Stimulated activated effector memory CD8-positive, alpha-beta T cell treated with anti-CD3 and anti-CD28 coated beads, Interleukin-12 subunit alpha, Interleukin-12 subunit beta, amount 100 ng/mL, for 72 hours (primary cell): Measurements from ENCODE around the gene NF2.
A peak's percentile ranks its signal among the peaks of the same experiment; 100 is the strongest.

Source experiments
- ATAC-seq: fragments of 150-1000 bp; cut with Tn5 transposase; 2 replicates; pipeline ENCODE4 v1.10.0; 2021
- DNase-seq, 2 donors: peaks; one replicate each; pipeline ENCODE4 v3.0.0; 2021 to 2022; ENCODE audit warnings: low spot score in 2 of 2
- H3K27ac Mint-ChIP-seq: one replicate; pipeline ENCODE4 v1.8.0; 2022; ENCODE audit warnings: mild to moderate bottlenecking, mixed read lengths
- H3K36me3 Mint-ChIP-seq: one replicate; pipeline ENCODE4 v1.8.0; 2022; ENCODE audit warnings: mild to moderate bottlenecking, mixed read lengths
- H3K4me1 Mint-ChIP-seq: one replicate; pipeline ENCODE4 v1.8.0; 2022; ENCODE audit warnings: mixed read lengths
- H3K4me3 Mint-ChIP-seq: one replicate; pipeline ENCODE4 v1.8.0; 2022; ENCODE audit warnings: mild to moderate bottlenecking, mixed read lengths
- H3K9me3 Mint-ChIP-seq: one replicate; pipeline ENCODE4 v1.8.0; 2022; ENCODE audit warnings: mixed read lengths

The NF2 gene

DNA sequence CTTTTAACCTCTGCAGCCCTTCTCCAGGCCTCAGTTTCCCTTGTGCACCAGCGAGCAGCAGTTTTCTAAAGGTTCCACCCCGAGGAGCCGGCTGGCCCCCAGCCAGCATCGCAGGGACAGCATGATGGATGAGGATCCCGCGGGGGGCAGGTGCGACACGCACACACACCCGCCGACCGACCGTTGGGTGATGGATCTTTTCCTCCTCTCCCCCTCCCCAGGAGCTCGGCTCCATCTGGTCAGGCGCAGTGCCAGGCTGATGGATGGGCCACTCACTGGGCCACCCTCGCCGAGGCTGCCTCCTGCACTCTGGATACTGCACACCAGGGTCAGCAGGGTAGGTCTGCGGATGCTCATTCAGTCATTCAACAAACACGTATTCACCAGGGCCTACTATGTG is 103.6 kb downstream of the NF2 start:
- Mint-ChIP-seq H3K9me3 (no peaks in the 10 kb centered on the region), H3K36me3 (peaks cover 1% of the 10 kb centered on the region), H3K27ac (no peak overlapping the region), H3K4me3 (no peak overlapping the region), H3K4me1 (no peaks in the 10 kb centered on the region)
- no peak for DNase-seq
- ATAC-seq, result no peak

DNA sequence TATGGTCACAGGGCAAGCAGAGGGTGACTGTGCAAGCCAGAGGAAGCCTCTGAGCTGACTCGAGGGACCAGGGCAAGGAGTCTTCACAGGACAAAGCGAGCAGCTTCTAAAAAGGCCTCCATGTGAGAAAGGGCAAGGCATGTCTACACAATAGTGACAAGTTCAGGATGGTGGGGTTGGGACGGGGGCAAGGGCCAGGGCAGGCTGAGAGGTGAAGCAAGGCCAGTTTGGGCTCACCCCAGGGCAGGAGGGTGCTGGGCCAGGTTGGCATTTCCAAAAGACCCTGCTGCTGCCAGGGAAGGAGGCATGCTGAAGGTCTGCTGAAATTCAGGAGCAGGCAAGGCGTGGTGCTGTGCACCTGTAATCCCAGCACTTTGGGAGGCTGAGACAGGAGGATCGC is 104.0 kb downstream of the NF2 start:
- DNase-seq (no peak), ATAC-seq (no peak)
- no peaks in the 10 kb centered on the region for H3K36me3 Mint-ChIP-seq
- no peaks in the 10 kb centered on the region for H3K4me1 Mint-ChIP-seq
- no peak overlapping the region for H3K4me3 Mint-ChIP-seq
- H3K9me3 Mint-ChIP-seq, result no peaks in the 10 kb centered on the region
- H3K27ac Mint-ChIP-seq, result no peak overlapping the region

DNA sequence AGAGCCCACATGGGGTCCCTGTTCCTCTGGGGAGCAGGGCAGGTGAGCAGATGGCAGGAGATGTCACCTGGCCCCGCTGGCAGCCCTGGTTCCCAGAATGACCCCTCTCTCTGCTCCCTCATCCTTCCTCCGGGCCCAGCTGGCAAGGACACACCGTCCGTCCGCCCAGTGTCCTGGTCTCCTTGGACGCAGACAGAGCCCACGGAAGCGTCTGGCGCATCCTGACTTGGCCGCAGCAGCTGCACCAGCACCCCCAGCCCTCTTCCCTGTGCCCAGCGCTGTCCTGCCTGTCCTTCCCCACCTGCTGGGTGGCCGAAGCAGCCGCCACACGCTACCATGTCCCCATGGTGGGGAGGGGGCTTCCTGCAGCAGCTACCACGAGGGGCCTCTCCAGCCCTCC is 106.8 kb downstream of the NF2 start:
- H3K4me3 Mint-ChIP-seq, result no peak overlapping the region
- ATAC-seq, result no peak
- no peak for DNase-seq
- no peaks in the 10 kb centered on the region for H3K9me3 Mint-ChIP-seq
- H3K36me3 Mint-ChIP-seq, result no peaks in the 10 kb centered on the region
- no peak overlapping the region for H3K27ac Mint-ChIP-seq
- H3K4me1 Mint-ChIP-seq, result no peaks in the 10 kb centered on the region

DNA sequence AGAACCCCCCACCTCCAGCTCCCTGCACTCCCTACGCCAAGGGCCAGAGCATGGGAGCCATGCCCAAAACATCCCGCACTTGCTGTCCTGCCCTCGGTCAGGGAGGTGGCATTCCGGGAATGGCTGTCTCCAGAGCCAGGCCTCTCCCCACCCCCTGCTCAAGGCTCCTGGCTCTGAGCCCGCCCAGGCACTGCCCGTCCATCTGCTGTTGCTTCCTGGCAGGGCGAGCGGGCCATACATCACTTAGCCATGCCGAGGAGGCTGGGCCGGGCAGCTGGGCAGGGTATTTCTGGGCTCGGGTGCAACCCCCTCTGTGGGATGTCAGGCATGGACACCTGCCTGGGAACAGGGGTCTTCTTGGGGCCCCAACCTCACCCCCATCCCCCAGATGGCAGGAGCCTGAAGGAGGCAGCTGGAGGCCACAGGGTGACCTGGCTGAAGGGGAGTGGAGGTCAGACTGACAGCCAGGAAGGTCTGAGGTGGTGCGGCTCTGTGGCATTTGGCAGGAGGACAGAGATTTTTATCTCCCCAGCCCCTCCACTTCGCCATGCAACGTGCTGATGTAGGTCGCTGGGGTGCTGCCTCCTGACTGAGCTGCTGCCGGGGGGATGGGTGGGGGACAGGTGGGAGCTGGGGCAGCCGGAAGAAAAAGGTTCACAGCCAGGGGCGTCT is 107.6 kb downstream of the NF2 start:
- Mint-ChIP-seq H3K27ac (no peak overlapping the region), H3K4me1 (no peaks in the 10 kb centered on the region), H3K36me3 (no peaks in the 10 kb centered on the region), H3K4me3 (no peak overlapping the region), H3K9me3 (no peaks in the 10 kb centered on the region)
- ATAC-seq, result no peak
- DNase-seq, result no peak

DNA sequence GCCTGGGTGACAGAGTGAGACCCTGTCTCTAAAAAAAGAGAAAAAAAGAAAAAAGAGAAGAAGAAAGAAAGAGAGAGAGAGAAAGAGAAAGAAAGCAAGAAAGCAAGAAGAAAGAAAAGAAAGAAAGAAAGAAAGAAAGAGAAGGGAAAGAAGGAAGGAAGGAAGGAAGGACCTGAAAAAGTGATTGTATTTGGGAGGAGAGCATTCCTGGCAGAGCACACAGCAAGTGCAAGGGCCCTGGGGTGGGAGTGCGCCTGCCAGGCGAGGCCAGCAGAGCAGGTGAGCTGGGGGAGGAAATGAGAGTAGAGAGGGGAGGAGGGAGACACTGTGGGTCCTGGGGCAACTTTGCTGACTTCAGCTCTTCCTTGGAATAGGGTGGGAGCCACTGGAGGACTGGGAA is 108.7 kb downstream of the NF2 start:
- DNase-seq, result no peak
- ATAC-seq, result no peak
- no peak overlapping the region for H3K27ac Mint-ChIP-seq
- H3K4me3 Mint-ChIP-seq, result no peak overlapping the region
- H3K36me3 Mint-ChIP-seq, result no peaks in the 10 kb centered on the region
- no peaks in the 10 kb centered on the region for H3K9me3 Mint-ChIP-seq
- no peaks in the 10 kb centered on the region for H3K4me1 Mint-ChIP-seq

DNA sequence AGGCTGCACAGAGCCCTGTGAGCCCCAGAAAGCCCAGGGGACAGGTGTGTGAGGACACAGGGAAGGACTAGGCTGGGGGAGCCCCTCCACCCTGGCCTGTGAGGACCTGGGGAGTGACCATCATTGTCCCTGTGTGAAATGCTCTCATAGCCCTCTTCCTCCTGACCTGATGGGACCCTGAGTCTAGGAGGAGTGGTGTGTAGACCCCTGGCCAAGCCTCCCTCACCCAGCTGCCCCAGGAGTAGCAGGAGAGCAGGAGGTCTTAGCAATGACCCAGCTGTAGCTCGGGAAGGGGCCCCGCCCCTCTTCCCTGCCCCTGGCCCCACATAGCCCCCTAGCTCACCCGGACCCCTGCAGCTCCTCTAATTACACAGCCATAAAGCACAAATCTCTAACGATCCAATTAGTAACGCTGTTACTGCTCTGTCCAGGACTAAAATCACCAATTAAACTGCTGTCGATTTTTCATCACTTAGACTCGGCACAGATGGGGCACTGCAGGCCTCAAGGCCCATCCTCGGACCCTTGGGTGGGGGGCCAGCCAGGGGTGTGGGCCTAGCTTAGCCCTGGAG is 109.8 kb downstream of the NF2 start:
- ATAC-seq (no peak), DNase-seq (no peak)
- no peak overlapping the region for H3K27ac Mint-ChIP-seq
- no peaks in the 10 kb centered on the region for H3K4me1 Mint-ChIP-seq
- H3K4me3 Mint-ChIP-seq, result no peak overlapping the region
- H3K36me3 Mint-ChIP-seq, result no peaks in the 10 kb centered on the region
- H3K9me3 Mint-ChIP-seq, result no peaks in the 10 kb centered on the region

DNA sequence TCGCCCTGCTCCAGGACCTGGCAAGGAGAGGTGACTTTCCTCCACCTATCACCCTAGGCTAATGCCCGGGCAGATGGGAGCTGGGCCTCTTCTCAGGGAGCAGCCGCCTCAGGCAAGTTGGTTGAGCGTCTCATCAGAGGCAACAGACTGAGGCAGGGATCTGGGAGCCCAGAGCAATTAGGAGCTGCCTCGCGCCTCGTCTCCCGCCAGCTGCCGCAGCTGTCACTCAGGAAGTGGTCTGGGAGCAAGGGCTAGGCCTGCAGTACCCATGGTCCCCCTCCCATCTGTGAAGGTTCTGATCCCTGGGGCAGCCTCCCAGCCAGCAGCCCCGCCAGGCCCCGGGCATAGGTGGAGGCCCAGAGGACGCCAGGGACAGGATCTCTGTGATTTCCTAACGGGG is 111.8 kb downstream of the NF2 start:
- Mint-ChIP-seq H3K4me1 (peaks cover 10% of the 10 kb centered on the region), H3K36me3 (no peaks in the 10 kb centered on the region), H3K4me3 (no peak overlapping the region), H3K27ac (no peak overlapping the region), H3K9me3 (no peaks in the 10 kb centered on the region)
- no peak for ATAC-seq
- DNase-seq, result no peak

DNA sequence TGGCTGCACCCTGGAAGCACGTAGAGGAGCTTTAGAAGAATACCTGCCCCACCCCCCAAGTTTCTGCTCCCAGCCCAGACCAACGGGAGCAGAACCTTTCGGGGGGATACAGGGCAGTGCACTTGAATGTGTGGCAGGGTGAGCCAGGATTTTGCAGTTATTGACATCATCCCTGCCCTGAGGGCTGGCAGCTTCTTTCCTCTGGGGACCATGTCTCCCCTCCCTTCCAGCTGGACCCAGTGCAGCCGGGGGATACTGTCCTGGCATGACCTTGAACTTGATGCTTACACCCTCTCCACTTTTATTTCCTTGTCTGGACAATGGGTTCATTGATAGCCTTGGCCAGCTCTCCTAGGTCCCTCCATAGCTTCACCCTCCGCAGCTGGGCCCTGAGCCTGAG is 112.3 kb downstream of the NF2 start:
- DNase-seq, result no peak
- no peak overlapping the region for H3K4me3 Mint-ChIP-seq
- no peaks in the 10 kb centered on the region for H3K36me3 Mint-ChIP-seq
- H3K9me3 Mint-ChIP-seq, result no peaks in the 10 kb centered on the region
- ATAC-seq, result no peak
- no peak overlapping the region for H3K27ac Mint-ChIP-seq
- H3K4me1 Mint-ChIP-seq, result peaks cover 10% of the 10 kb centered on the region

DNA sequence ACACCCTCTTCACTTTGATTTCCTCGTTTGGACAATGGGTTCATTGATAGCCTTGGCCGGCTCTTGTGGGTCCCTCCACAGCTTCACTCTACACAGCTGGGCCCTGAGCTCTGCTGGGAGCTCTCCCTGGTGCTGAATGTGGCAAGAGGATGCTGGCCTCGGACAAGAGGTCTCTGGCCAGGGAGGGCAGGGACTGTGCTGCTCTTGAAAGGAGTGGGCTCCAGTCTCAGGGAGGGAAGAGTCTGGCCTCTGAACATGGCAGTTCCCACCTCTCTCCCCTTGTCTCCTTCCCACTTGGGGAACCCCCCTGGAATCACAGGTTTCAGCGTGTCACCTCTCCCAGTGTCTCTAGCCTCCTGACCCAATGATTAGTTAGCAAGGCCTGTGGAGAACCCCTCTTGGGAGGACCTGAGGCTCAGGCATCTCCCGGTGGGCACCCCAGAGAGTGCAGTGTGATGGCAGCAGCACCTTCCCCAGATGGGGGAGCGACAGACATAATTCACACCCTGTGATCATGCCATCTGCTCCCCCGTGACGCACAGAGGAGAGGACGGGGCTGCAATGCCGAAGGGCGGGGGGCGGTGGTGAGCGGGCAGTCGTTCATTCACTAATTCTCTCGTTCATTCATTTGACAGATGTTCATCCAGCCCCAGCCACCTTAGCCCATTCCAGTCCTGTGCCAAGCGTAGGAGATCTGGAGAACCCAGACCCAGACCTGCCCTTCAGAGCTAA is 113.5 kb downstream of the NF2 start:
- ATAC-seq, result peak; percentile 19
- Mint-ChIP-seq H3K36me3 (no peaks in the 10 kb centered on the region), H3K9me3 (no peaks in the 10 kb centered on the region), H3K4me3 (no peak overlapping the region), H3K4me1 (peaks cover 10% of the 10 kb centered on the region), H3K27ac (no peak overlapping the region)
- peak in 1 of 2 donors; percentile 58 for DNase-seq

DNA sequence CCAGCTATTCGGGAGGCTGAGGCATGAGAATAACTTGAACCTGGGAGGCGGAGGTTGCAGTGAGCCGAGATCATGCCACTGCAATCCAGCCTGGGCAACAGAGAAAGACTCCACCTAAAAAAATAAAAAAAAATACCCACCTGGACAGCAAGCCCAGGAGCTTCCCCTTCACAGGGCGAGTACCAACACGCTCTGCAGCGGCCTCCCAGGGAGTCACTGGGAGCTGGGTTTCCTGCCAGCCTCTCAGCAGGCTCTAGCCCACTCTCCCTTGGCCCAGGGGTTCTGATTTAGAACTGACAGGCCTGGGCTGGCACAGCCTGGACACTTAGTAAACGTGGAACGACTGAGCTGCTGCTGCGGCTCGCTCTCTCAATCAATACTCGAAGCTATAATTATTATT is 114.4 kb downstream of the NF2 start:
- Mint-ChIP-seq H3K9me3 (no peaks in the 10 kb centered on the region), H3K36me3 (no peaks in the 10 kb centered on the region), H3K4me1 (peaks cover 10% of the 10 kb centered on the region), H3K27ac (no peak overlapping the region), H3K4me3 (no peak overlapping the region)
- ATAC-seq (no peak), DNase-seq (no peak)

DNA sequence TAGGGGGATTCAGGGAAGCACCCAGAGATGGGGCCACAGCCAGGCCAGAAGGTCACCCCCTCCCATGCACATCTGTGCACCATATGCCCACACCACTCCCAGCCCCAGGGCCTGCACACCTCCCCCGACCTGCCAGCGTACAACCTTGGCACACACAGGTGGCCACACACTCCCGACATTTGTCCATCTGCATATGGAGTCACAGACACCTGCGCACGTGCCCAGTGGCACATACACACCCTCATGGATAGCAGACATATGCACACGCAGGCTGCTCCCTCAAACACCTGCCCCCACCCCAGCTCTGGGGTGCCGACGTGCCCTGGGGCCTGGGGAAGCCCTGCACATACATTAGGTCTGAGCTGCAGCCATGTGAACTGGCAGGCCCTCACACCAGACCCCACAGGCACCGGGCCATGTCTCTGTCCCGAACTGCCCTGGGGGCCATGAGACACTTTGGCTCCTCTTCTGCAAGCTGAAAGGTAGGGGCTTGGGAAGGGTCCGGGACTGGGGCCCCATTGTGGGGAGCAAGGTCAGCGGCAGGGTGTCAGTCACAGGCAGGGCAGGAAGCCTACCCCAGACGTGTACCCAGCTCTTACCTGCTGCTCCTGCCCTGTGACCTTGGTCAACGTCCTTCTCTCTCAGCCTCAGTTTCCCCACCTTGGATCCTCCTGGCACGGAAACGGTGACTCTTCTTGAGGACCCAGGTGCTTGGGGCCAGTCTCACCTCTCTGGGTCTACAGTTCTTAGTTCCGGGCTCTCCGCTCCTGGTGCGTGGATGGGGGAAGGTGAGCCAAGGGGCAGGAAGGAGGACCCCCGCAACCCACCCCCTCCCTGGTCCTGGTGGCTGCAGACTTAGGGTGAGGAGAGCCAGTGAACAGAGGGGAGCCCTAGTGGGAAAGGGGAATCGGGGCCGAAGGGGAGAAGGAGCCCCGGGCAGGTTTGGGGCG is 115.8 kb downstream of the NF2 start:
- Mint-ChIP-seq H3K4me1 (peaks cover 10% of the 10 kb centered on the region), H3K9me3 (no peaks in the 10 kb centered on the region), H3K36me3 (no peaks in the 10 kb centered on the region), H3K4me3 (peak overlapping the region; percentile 50), H3K27ac (no peak overlapping the region)
- ATAC-seq (no peak), DNase-seq (no peak)

DNA sequence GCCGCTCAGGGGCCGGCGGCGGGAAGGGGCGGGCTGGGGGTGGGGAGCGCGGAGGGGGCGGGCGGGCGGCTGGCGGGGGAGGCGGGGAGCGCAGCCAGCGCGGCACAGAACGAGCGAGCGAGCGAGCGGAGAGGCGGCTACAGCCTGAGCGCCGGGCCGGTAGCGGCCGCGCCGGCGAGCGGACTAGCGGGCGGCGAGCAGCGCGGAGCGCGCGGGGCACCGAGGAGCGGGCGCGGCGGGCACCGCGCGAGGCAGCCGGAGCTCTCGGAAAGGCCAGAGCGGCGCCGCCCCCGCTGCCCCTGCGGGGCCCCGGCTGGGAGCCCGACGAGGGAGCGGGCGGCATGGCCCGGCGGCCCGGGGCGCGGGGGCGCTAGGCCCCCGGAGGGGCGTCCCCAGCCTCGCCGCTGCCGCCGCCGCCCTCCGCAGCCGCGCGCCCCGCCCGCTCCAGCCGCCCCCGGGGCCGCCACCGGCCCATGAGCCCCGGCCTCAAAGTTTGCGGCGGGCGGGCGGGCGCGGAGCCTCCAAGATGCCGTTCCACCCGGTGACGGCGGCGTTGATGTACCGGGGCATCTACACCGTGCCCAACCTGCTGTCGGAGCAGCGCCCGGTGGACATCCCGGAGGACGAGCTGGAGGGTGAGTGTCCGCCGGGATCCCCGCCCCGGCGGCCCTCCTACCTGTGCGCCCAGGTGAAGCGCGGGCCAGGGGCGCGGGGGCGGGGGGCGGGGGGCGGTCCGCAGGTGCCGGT is 116.6 kb downstream of the NF2 start, which contains the start of gene CABP7:
TSS of gene CABP7 (plus strand) at position 105 of the 747 bp plus-strand sequence. CDS start at position 527, 422 bp downstream.
- Mint-ChIP-seq H3K36me3 (no peaks in the 10 kb centered on the region), H3K4me3 (peak within 1 kb of the TSS; percentile 50), H3K9me3 (no peaks in the 10 kb centered on the region), H3K4me1 (peaks cover 10% of the 10 kb centered on the region), H3K27ac (no peak within 1 kb of the TSS)
- ATAC-seq (no peak), DNase-seq (no peak)

DNA sequence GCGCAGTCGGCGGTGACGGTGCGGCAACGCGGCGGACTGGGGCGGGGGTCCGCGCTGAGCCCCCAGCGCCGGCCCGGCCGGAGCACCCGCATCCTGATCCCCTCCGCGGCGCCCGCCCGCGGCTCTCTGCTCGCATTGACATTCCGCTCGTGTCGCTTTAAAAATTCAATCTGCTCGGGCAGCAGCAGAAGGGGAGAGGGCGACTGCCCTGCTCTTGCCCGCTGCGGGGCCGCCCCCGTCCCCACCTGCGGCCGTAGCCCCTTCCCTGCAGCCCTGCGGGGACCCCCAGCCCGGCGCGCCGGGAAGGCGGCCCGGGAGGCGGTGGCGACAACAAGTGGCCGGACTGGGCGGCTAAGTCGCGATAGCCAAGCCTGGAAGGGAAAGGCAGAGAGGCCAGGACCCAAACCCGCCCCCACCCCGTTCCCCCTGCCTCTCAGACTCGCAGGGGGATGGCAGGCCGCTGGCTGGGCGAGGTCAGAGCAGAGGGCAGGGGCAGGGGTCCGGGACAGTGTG is 117.4 kb downstream of the NF2 start:
- no peaks in the 10 kb centered on the region for H3K36me3 Mint-ChIP-seq
- no peak for DNase-seq
- H3K4me1 Mint-ChIP-seq, result peaks cover 10% of the 10 kb centered on the region
- no peak for ATAC-seq
- H3K4me3 Mint-ChIP-seq, result no peak overlapping the region
- no peak overlapping the region for H3K27ac Mint-ChIP-seq
- H3K9me3 Mint-ChIP-seq, result no peaks in the 10 kb centered on the region

DNA sequence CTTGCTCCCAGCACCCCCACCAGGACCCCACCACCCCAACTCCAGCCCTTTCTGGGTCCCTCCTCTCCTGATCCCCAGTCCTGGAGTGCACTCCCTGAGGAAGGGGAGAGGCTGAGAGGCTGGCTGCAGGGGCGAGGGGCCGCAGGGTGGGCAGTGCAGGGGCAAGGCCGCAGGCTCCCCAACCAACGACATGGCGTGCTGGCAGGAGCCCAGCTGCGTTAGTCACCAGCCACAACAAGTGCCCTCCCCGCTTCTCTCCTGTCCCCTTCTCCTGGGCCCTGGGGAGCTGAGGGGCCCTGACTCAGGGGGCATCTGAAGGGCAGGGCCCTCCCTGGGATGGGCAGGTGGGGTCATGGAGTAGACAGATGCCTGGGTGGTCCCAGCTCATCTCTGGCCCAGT is 118.7 kb downstream of the NF2 start:
- Mint-ChIP-seq H3K4me1 (peaks cover 10% of the 10 kb centered on the region), H3K4me3 (no peak overlapping the region), H3K27ac (no peak overlapping the region), H3K36me3 (no peaks in the 10 kb centered on the region), H3K9me3 (no peaks in the 10 kb centered on the region)
- DNase-seq, result no peak
- ATAC-seq, result no peak
